GM12892 (cell line): Measurements from ENCODE around the gene PALLD.

ENCODE experiments used
- POLR2A ChIP-seq: IDR thresholded peaks from 2 replicates; pipeline ENCODE4 v1.6.1; 2011; ENCODE audit warnings: low read depth, low read length, control low read depth
- TAF1 ChIP-seq: IDR thresholded peaks from 2 replicates; pipeline ENCODE4 v1.6.1; 2011; ENCODE audit warnings: low read depth, mild to moderate bottlenecking, control low read depth, low read length, borderline replicate concordance

GRCh38 chr4:168833881-168834280 is 337.0 kb downstream of the PALLD start:
- TF ChIP-seq POLR2A = no peak
- no peak for TF ChIP-seq TAF1
